Dermis blood vessel endothelial cell (primary cell): Measurements from ENCODE around the gene TMED8. TPM values are rescaled to one million over a fixed set of nuclear protein-coding genes. Genes with fewer than 3 reads are reported as not detected.

Experiments
- DNase-seq: peaks from one replicate; pipeline ENCODE4 v3.0.0; 2010
- total RNA-seq: library from RNA; depleted of rRNA; stranded (reverse); fragments of >200 nt; gene quantifications from 2 replicates; pipeline ENCODE4 v1.2.3, GENCODE V29; 2014

TMED8 gene
- total RNA-seq, 1 donor from 2014 or later: 11.2 TPM

- no peak for DNase-seq
Observed at GRCh38 chr14:77286576-77286975, 90.3 kb downstream of the TMED8 start.

Other genes with a start within 250 kb of the TMED8 start
- gene ZDHHC22, start 235.3 kb downstream of the TMED8 start, total RNA-seq: not detected in 2 replicates
- under 0.01 TPM in 1 of 2 replicates, not detected in the other for gene TMEM63C, start 195.3 kb downstream of the TMED8 start, total RNA-seq
- gene NGB, start 105.9 kb downstream of the TMED8 start, total RNA-seq: 0.05 TPM in 1 of 2 replicates, not detected in the other
- gene POMT2, start 56.2 kb downstream of the TMED8 start, total RNA-seq: 8.5 and 14.7 TPM in 2 replicates
- gene GSTZ1, start 56.1 kb downstream of the TMED8 start, total RNA-seq: 31.3 and 34.2 TPM in 2 replicates
- 0.88 and 1.0 TPM in 2 replicates for gene SAMD15, start 285 bp upstream of the TMED8 start, total RNA-seq
- under 0.01 TPM in 1 of 2 replicates, not detected in the other for gene NOXRED1, start 46.4 kb upstream of the TMED8 start, total RNA-seq
- gene VIPAS39, start 80.5 kb upstream of the TMED8 start, total RNA-seq: 34.1 and 38.1 TPM in 2 replicates
- 106 and 187 TPM in 2 replicates for gene AHSA1, start 81.0 kb upstream of the TMED8 start, total RNA-seq
- gene ISM2, start 121.7 kb upstream of the TMED8 start, total RNA-seq: 0.14 and 0.17 TPM in 2 replicates
- gene SPTLC2, start 239.5 kb upstream of the TMED8 start, total RNA-seq: 104 and 143 TPM in 2 replicates